ENCODE results near the gene INSR. TPM values are rescaled to one million over a fixed set of nuclear protein-coding genes. Genes with fewer than 3 reads are reported as not detected.

Gene INSR
- total and polyA plus RNA-seq, 4 experiments from 2014 or later = 0.06 to 2.2 (median 0.69) TPM

DNA sequence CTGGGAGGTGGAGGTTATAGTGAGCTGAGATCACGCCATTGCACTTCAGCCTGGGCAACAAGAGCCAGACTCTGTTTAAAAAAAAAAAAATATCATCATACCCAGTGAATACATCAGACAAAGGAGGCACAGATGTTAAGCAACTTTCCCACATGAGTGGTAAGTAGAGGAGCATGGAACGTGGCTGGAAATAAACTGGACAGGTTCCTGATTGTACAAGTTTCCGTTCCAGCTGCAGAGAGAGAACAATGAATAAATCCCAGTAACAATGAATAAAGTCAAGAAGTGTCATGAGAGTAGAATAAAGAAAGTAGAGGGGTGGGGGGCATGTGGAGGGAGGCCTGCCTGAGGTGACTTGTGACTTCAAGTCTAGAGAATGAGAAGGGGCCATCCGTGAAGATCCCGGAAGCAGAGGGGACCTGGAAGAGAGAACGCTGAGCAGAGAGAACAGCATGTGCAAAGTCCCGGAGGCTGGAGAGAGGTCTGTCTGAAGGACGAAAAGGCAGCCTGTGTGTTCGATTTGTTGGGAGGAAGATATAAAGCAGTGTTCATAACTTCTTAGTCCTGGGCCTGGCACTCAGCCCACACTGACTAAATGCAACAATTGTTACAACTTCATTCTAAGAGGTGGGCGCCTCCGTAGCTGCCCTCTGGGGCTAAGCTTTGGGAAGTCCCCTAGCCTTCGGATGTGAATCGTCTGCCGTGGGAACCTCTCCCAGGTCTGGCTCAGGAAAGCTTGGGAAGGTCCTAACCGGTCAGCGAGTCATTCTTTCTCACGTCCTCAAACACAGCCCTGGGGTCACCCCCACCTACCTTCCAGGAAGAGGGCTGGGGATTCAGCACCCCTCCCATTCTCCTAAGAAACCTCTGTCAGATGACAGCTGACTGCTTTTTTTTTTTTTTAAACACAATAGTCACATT is 39.2 kb upstream of the INSR start:
- Mint-ChIP-seq H3K36me3 (no peaks in the 10 kb centered on the region), H3K27me3 (no peaks in the 10 kb centered on the region), H3K4me3 (no peak overlapping the region), H3K9me3 (peaks cover 0 to 2% (median 0%) of the 10 kb centered on the region in 8 donors), H3K4me1 (peaks cover 15 to 22% (median 17%) of the 10 kb centered on the region in 4 donors), H3K27ac (peak overlapping the region in 1 of 7 donors; percentile 91)
- POLR2A ChIA-PET (ENCODE audit: partially characterized antibody) = no interaction called here
- no peaks in the 10 kb centered on the region for H3K9me3 ChIP-seq (ENCODE audit: control insufficient read depth in 1 of 2, low read length in 2 of 2)
- CTCF ChIA-PET (ENCODE audit: partially characterized antibody) = interaction anchor here (1.4 to 1.7 kb wide), 2 partner anchors 9 to 46 kb away, joined by 4 read pairs; no protein-coding TSS in a partner anchor
- H3K4me3 ChIP-seq (ENCODE audit: low read length in 2 of 2) = no peak overlapping the region
- no peaks in the 10 kb centered on the region for H3K27me3 ChIP-seq (ENCODE audit: insufficient read depth, low read length)
- H3K27ac ChIP-seq (ENCODE audit: low read depth, low read length) = no peak overlapping the region
- H3K4me1 ChIP-seq (ENCODE audit: insufficient read depth, low read length) = peaks cover 18% of the 10 kb centered on the region
- no peaks in the 10 kb centered on the region for H3K36me3 ChIP-seq (ENCODE audit: insufficient read depth, low read length)
- intact Hi-C loops (cut with micrococcal nuclease) = no loop called here
- no peak for DNase-seq

DNA sequence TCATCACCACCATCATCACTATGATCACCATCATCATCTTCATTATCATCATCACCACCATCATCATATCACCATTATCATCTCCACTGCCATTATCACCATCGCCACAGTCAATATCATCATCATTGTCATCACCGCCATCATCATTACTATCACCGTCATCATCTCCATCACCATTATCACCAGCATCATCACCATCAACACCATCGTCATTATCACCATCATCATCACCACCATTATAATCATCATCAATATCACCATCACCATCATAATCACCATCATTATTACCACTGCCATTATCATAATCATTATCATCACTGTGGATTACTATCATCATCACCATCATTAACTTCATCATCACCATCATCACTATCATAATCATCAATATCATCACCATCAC is 37.2 kb upstream of the INSR start:
- peaks cover 0 to 4% (median 0%) of the 10 kb centered on the region in 4 donors for H3K4me1 Mint-ChIP-seq
- H3K27me3 Mint-ChIP-seq = no peaks in the 10 kb centered on the region
- Histone ChIP-seq H3K36me3 (ENCODE audit: insufficient read depth, low read length) (no peaks in the 10 kb centered on the region), H3K4me1 (ENCODE audit: insufficient read depth, low read length) (no peaks in the 10 kb centered on the region), H3K9me3 (ENCODE audit: control insufficient read depth in 1 of 2, low read length in 2 of 2) (no peaks in the 10 kb centered on the region), H3K27ac (ENCODE audit: low read depth, low read length) (no peak overlapping the region), H3K27me3 (ENCODE audit: insufficient read depth, low read length) (no peaks in the 10 kb centered on the region), H3K4me3 (ENCODE audit: low read length in 2 of 2) (no peak overlapping the region)
- no peak overlapping the region for H3K4me3 Mint-ChIP-seq
- H3K27ac Mint-ChIP-seq = no peak overlapping the region
- intact Hi-C loops (cut with micrococcal nuclease) = no loop called here
- no peaks in the 10 kb centered on the region for H3K36me3 Mint-ChIP-seq
- ChIA-PET CTCF (ENCODE audit: partially characterized antibody) (no interaction called here), POLR2A (ENCODE audit: partially characterized antibody) (no interaction called here)
- no peaks in the 10 kb centered on the region for H3K9me3 Mint-ChIP-seq
- no peak for DNase-seq

DNA sequence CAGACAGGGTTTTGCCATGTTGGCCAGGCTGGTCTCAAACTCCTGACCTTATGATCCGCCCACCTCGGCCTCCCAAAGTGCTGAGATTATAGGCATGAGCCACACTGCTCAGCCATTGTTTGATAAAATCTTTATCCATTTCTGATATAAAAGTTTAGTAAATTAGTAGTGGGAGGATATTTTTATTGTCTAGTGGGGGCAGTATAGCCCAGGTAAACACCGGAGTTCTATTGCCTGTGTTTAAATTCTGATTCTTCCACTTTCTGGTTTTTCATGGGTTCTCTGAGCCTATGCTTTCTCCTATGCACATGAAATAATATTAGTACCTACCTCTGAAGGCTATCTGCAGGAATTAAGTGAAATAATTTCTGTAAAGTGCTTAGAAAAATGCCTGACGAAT is 34.4 kb upstream of the INSR start:
- H3K9me3 Mint-ChIP-seq = peaks cover 0 to 14% (median 6%) of the 10 kb centered on the region in 8 donors
- H3K4me3 ChIP-seq (ENCODE audit: low read length in 2 of 2) = no peak overlapping the region
- CTCF ChIA-PET (ENCODE audit: partially characterized antibody) = interaction anchor here (0.8 to 4.9 kb wide), 5 partner anchors 11 to 136 kb away, joined by 3 to 50 read pairs (median 4); partner anchors contain the start of gene ARHGEF18
- H3K27ac Mint-ChIP-seq = no peak overlapping the region
- H3K36me3 Mint-ChIP-seq = no peaks in the 10 kb centered on the region
- no peaks in the 10 kb centered on the region for H3K4me1 Mint-ChIP-seq
- H3K27me3 Mint-ChIP-seq = peaks cover 1% of the 10 kb centered on the region in 2 donors
- no peaks in the 10 kb centered on the region for H3K4me1 ChIP-seq (ENCODE audit: insufficient read depth, low read length)
- no peaks in the 10 kb centered on the region for H3K36me3 ChIP-seq (ENCODE audit: insufficient read depth, low read length)
- no peaks in the 10 kb centered on the region for H3K9me3 ChIP-seq (ENCODE audit: control insufficient read depth in 1 of 2, low read length in 2 of 2)
- peak in 1 of 5 donors; percentile 26 for DNase-seq
- intact Hi-C loops (cut with micrococcal nuclease) = loop anchor here (1.0 kb wide), 1 partner anchor 52 kb away; no protein-coding TSS in a partner anchor
- no peak overlapping the region for H3K4me3 Mint-ChIP-seq
- POLR2A ChIA-PET (ENCODE audit: partially characterized antibody) = interaction anchor here (0.6 to 2.7 kb wide), 5 partner anchors 17 to 216 kb away, joined by 3 to 10 read pairs (median 4); no protein-coding TSS in a partner anchor
- no peaks in the 10 kb centered on the region for H3K27me3 ChIP-seq (ENCODE audit: insufficient read depth, low read length)
- H3K27ac ChIP-seq (ENCODE audit: low read depth, low read length) = no peak overlapping the region

DNA sequence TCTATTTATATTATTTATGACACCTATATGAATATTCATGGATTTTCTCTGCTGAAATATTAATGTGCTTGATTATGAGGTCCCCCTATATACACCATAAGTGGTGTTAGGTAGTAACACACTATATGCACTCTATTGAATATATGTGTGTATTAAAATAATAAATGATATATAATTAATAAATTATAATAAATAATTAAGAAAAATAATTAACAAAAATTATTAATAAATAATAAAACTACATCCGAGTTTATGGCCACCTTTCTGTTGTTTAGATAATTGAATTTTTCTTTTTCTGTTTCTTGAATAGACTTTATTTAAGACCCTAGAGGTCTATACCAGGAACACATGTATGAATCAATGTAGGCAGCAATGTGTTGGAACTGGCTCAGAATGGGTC is 33.6 kb upstream of the INSR start:
- POLR2A ChIA-PET (ENCODE audit: partially characterized antibody) = no interaction called here
- H3K36me3 Mint-ChIP-seq = no peaks in the 10 kb centered on the region

DNA sequence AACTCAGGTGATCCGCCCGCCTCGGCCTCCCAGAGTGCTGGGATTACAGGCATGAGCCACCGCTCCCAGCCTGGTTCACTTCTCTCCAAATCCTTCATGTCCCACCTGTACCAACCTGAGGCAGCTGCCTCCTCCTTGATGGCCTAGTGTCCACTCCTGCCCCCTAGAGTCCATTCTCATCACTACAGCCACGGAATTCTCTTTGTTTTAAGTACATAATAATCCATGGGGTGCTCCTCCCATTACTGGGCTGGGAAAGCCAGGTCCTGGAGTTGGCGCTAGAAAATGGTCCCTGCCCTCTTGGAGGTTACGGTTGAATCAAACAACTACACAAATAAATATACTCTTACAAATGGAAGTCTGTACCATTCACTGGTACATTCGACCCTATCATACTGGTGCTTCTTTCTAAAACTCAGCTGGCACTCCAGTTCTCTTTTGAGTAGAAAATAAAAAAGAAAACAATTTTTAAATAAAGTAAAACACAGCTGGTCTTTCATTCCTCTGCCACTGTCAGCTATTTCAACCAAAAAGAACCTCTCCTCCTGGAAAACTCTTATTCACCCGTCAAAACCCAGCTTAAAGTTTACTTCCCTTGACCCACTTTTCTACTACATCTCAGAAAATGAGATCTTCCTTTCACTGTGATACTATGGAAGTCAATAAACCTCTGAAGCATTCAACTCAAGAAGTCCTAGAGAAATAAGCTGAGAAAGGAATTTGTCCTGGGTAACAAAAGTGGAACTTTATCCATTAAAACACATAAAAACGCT is 32.1 kb upstream of the INSR start:
- intact Hi-C loops (cut with micrococcal nuclease) = loop anchor here (1.0 kb wide), 1 partner anchor 224 kb away; no protein-coding TSS in a partner anchor
- Mint-ChIP-seq H3K27me3 (peaks cover 1 to 2% of the 10 kb centered on the region in 2 donors), H3K27ac (no peak overlapping the region), H3K4me3 (no peak overlapping the region), H3K9me3 (peaks cover 0 to 14% (median 6%) of the 10 kb centered on the region in 8 donors), H3K36me3 (no peaks in the 10 kb centered on the region), H3K4me1 (no peaks in the 10 kb centered on the region)
- Histone ChIP-seq H3K36me3 (ENCODE audit: insufficient read depth, low read length) (no peaks in the 10 kb centered on the region), H3K4me3 (ENCODE audit: low read length in 2 of 2) (no peak overlapping the region), H3K27ac (ENCODE audit: low read depth, low read length) (no peak overlapping the region), H3K9me3 (ENCODE audit: control insufficient read depth in 1 of 2, low read length in 2 of 2) (no peaks in the 10 kb centered on the region), H3K27me3 (ENCODE audit: insufficient read depth, low read length) (no peaks in the 10 kb centered on the region), H3K4me1 (ENCODE audit: insufficient read depth, low read length) (no peaks in the 10 kb centered on the region)
- DNase-seq = peak in 2 of 5 donors; percentile 24 to 37
- POLR2A ChIA-PET (ENCODE audit: partially characterized antibody) = interaction anchor here (1.3 kb wide), 1 partner anchor 22 kb away, joined by 4 read pairs; the partner anchor contains the start of gene ARHGEF18
- CTCF ChIA-PET (ENCODE audit: partially characterized antibody) = interaction anchor here (0.8 to 4.9 kb wide), 9 partner anchors 9 to 224 kb away, joined by 3 to 50 read pairs (median 4); partner anchors contain the start of gene ARHGEF18

More for the DNA sequence above, 33.6 kb upstream of the INSR start:
- Histone ChIP-seq H3K27me3 (ENCODE audit: insufficient read depth, low read length) (no peaks in the 10 kb centered on the region), H3K4me1 (ENCODE audit: insufficient read depth, low read length) (no peaks in the 10 kb centered on the region), H3K9me3 (ENCODE audit: control insufficient read depth in 1 of 2, low read length in 2 of 2) (no peaks in the 10 kb centered on the region), H3K4me3 (ENCODE audit: low read length in 2 of 2) (no peak overlapping the region), H3K36me3 (ENCODE audit: insufficient read depth, low read length) (no peaks in the 10 kb centered on the region), H3K27ac (ENCODE audit: low read depth, low read length) (no peak overlapping the region)
- DNase-seq = no peak
- Mint-ChIP-seq H3K27me3 (peaks cover 1% of the 10 kb centered on the region in 2 donors), H3K27ac (no peak overlapping the region), H3K4me1 (no peaks in the 10 kb centered on the region), H3K4me3 (no peak overlapping the region), H3K9me3 (peaks cover 0 to 14% (median 6%) of the 10 kb centered on the region in 8 donors)
- intact Hi-C loops (cut with micrococcal nuclease) = loop anchor here (1.0 kb wide), 1 partner anchor 52 kb away; no protein-coding TSS in a partner anchor
- CTCF ChIA-PET (ENCODE audit: partially characterized antibody) = interaction anchor here (0.7 to 4.9 kb wide), 5 partner anchors 12 to 883 kb away, joined by 3 to 50 read pairs (median 12); partner anchors contain the start of gene ARHGEF18

DNA sequence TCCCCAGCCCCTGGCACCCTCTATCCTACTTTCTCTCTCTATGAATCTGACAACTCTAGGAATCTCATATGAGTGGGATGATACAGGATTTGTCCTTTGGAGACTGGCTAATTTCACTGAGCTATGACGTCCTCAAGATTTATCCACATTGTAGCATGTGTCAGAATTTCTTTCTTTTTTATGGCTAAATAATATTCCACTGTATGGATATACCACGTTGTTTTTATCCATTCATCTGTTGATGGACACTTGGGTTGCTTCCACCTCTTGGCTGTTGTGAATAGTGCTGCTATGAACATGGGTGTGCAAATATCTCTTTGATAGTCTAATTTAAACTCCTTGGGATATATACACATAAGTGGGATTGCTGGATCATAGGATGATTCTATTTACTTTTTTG is 24.0 kb upstream of the INSR start:
- H3K36me3 ChIP-seq (ENCODE audit: insufficient read depth, low read length) = no peaks in the 10 kb centered on the region
- no peaks in the 10 kb centered on the region for H3K9me3 ChIP-seq (ENCODE audit: control insufficient read depth in 1 of 2, low read length in 2 of 2)
- no peak for DNase-seq
- ChIA-PET POLR2A (ENCODE audit: partially characterized antibody) (no interaction called here), CTCF (ENCODE audit: partially characterized antibody) (no interaction called here)
- H3K4me3 Mint-ChIP-seq = no peak overlapping the region
- H3K9me3 Mint-ChIP-seq = peaks cover 0 to 12% (median 5%) of the 10 kb centered on the region in 8 donors
- no peaks in the 10 kb centered on the region for H3K4me1 Mint-ChIP-seq
- H3K27ac ChIP-seq (ENCODE audit: low read depth, low read length) = no peak overlapping the region
- H3K4me3 ChIP-seq (ENCODE audit: low read length in 2 of 2) = no peak overlapping the region
- peaks cover 2 to 8% of the 10 kb centered on the region in 2 donors for H3K27me3 Mint-ChIP-seq
- H3K36me3 Mint-ChIP-seq = no peaks in the 10 kb centered on the region
- intact Hi-C loops (cut with micrococcal nuclease) = no loop called here
- H3K27ac Mint-ChIP-seq = no peak overlapping the region
- no peaks in the 10 kb centered on the region for H3K27me3 ChIP-seq (ENCODE audit: insufficient read depth, low read length)
- H3K4me1 ChIP-seq (ENCODE audit: insufficient read depth, low read length) = no peaks in the 10 kb centered on the region

All from CD4-positive, alpha-beta memory T cell (primary cell).